Stimulated activated memory B cell treated with anti-CD40 and anti-IgM and Interleukin-4, amounts not matched to agents 10 μg/mL and 1 μg/mL and 100 μg/mL, for 72 hours (primary cell): ENCODE measurements around the gene KRTAP24-1.

Experiments
- ATAC-seq: fragments of 150-1000 bp; cut with Tn5 transposase; 2 replicates; pipeline ENCODE4 v1.10.0; 2021
- H3K27ac Mint-ChIP-seq: one replicate; pipeline ENCODE4 v1.8.0; 2022; ENCODE audit warnings: mild to moderate bottlenecking, mixed read lengths
- H3K27me3 Mint-ChIP-seq: one replicate; pipeline ENCODE4 v1.8.0; 2022; ENCODE audit warnings: mixed read lengths
- H3K36me3 Mint-ChIP-seq: one replicate; pipeline ENCODE4 v1.8.0; 2022; ENCODE audit warnings: mixed read lengths
- H3K4me1 Mint-ChIP-seq: one replicate; pipeline ENCODE4 v1.8.0; 2022; ENCODE audit warnings: mixed read lengths
- H3K4me3 Mint-ChIP-seq: one replicate; pipeline ENCODE4 v1.8.0; 2022; ENCODE audit warnings: mild to moderate bottlenecking, moderate library complexity, mixed read lengths
- H3K9me3 Mint-ChIP-seq: one replicate; pipeline ENCODE4 v1.8.0; 2022; ENCODE audit warnings: mixed read lengths

KRTAP24-1 gene

DNA sequence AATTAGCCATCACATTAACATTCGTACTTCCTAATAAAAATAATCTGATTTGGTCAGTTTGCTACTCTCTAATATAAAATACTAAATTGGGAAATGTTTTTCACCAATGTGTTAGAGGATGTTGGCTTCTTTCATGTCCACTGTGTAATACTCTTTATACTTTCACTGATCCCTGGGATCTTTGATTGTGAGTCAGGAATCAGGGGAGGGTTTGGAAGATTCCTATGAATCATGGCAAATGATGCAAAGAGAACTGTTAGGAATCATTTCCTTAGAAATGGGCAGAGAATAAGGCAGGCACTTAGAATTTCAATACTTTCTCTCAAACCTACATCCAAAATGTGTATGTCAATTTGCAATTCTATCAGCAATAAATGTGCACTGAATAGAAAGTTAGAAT lies 31.0 kb downstream of the KRTAP24-1 start:
- H3K36me3 Mint-ChIP-seq: no peaks in the 10 kb centered on the region
- peaks cover 3% of the 10 kb centered on the region for H3K9me3 Mint-ChIP-seq
- ATAC-seq: no peak
- no peak overlapping the region for H3K27ac Mint-ChIP-seq
- H3K4me1 Mint-ChIP-seq: no peaks in the 10 kb centered on the region
- no peak overlapping the region for H3K4me3 Mint-ChIP-seq
- no peaks in the 10 kb centered on the region for H3K27me3 Mint-ChIP-seq

DNA sequence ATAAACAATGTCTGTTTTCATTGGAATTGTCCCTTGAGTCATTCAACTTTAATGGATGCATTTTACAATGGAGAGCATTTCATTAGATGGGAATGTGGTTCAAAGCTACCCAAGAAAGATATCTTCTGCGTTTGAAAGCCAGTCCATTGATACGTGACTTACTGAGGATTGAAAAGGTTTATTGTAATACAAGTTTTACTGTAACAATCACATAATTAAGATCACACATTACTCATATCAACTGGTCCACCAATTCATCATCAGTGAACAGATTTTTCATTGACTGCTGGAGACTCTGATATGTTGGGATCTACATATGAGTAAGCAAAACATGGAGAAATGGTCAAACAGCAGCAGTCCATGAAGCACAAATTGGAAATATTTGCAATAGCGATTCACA lies 32.8 kb downstream of the KRTAP24-1 start:
- no peaks in the 10 kb centered on the region for H3K36me3 Mint-ChIP-seq
- H3K9me3 Mint-ChIP-seq: peaks cover 3% of the 10 kb centered on the region
- ATAC-seq: no peak
- no peak overlapping the region for H3K4me3 Mint-ChIP-seq
- no peak overlapping the region for H3K27ac Mint-ChIP-seq
- H3K27me3 Mint-ChIP-seq: no peaks in the 10 kb centered on the region
- no peaks in the 10 kb centered on the region for H3K4me1 Mint-ChIP-seq

DNA sequence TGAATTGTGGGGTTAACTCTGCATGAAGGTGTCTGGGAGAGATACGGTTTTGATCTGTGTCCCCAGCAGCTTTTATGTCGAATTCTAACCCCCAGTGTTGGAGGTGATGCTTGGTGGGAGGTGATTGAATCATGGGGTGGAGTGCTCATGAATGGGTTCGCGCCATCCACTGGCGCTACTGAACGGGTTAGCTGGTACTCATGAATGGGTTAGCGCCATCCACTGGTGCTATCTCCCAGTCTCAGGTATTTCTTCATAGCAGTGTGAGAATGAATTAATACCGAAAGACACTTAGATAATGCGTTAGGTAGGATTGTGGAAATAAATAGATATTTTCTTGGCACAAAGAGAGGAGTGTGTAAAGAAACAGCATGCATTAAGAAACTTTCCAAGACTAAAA lies 33.9 kb downstream of the KRTAP24-1 start:
- no peak for ATAC-seq
- H3K9me3 Mint-ChIP-seq: peaks cover 3% of the 10 kb centered on the region
- H3K27me3 Mint-ChIP-seq: no peaks in the 10 kb centered on the region
- H3K4me1 Mint-ChIP-seq: no peaks in the 10 kb centered on the region
- H3K27ac Mint-ChIP-seq: no peak overlapping the region
- H3K4me3 Mint-ChIP-seq: no peak overlapping the region
- H3K36me3 Mint-ChIP-seq: no peaks in the 10 kb centered on the region

DNA sequence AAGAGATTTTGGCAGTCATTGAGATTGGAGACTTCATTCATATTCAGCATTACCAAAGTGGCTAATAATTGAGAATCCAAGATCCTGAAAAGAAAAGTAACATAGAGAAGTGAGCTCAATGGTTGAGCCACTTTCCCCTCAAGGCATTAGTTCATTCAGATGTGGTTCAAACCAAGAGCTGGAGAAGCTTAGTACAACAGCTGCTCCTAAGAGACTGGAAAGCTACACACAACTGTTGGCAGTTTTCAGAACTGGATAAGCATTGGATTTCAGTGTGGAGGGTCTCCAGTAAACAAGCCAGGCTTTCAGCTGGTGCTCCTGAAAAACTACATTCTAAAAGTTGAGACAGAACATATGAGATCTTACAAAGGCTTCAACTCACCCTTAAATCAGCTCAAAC lies 37.7 kb downstream of the KRTAP24-1 start:
- Mint-ChIP-seq H3K4me3 (no peak overlapping the region), H3K27me3 (no peaks in the 10 kb centered on the region), H3K9me3 (peaks cover 1% of the 10 kb centered on the region), H3K4me1 (no peaks in the 10 kb centered on the region), H3K36me3 (no peaks in the 10 kb centered on the region), H3K27ac (no peak overlapping the region)
- ATAC-seq: no peak

DNA sequence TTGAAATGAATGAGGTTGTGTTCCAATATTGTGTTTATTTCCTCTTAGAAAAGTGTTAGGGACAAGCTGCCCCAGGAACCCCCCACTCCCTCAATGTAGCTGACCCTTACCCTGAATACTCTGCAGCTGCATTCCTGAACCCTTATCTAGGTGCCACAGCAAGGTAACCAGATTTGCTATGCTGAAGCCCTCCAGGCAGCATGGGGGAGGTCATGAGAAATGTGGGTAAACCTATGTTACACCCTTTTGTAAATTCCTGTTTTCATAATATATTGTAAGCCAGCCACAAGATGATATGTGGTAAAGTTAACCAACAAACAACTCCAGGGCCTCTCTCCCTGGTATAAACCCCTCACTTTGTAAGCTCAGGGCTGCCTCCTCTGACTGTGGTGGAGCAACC lies 39.1 kb downstream of the KRTAP24-1 start:
- H3K4me3 Mint-ChIP-seq: no peak overlapping the region
- ATAC-seq: no peak
- no peaks in the 10 kb centered on the region for H3K36me3 Mint-ChIP-seq
- H3K4me1 Mint-ChIP-seq: no peaks in the 10 kb centered on the region
- H3K9me3 Mint-ChIP-seq: no peaks in the 10 kb centered on the region
- H3K27ac Mint-ChIP-seq: no peak overlapping the region
- no peaks in the 10 kb centered on the region for H3K27me3 Mint-ChIP-seq

DNA sequence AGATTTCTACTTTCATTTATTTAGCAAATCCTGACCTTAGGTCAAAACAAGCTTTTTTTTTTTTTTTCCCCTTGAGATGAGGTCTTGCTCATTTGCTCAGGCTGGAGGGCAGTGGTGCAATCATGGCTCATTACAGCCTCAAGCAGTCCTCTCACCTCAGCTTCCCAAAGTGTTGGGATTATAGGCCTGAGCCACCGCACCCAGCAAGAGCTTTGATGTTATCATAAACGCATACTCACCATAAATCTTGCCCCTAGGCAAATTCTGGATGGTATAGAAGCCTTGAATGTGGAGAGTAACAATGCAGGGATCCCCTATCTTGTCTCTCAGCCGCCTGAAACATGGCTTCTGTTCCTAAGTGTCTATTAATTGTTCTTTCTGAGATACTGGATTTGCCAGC lies 42.1 kb downstream of the KRTAP24-1 start:
- no peaks in the 10 kb centered on the region for H3K9me3 Mint-ChIP-seq
- H3K4me3 Mint-ChIP-seq: no peak overlapping the region
- no peaks in the 10 kb centered on the region for H3K4me1 Mint-ChIP-seq
- H3K36me3 Mint-ChIP-seq: no peaks in the 10 kb centered on the region
- no peaks in the 10 kb centered on the region for H3K27me3 Mint-ChIP-seq
- peak; percentile 27 for ATAC-seq
- H3K27ac Mint-ChIP-seq: no peak overlapping the region

DNA sequence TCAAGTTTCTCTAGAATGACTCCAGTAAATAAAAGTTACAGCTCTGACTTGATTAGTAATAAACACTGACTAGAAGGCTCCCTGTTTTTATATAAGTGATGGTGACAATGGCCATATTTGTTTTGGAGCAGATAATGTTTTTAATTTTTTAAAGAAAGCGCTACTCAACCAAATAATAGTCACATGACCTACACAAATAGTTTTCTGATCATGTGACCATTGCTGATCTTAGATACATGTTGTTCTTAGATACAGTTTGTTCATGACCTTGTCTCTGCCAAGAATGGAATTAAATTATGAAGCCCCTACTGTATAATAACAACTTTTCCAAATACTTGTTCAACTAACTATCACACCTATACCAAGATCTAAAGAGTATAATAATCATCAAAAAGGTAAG lies 44.6 kb downstream of the KRTAP24-1 start:
- ATAC-seq: no peak
- H3K4me3 Mint-ChIP-seq: no peak overlapping the region
- no peaks in the 10 kb centered on the region for H3K36me3 Mint-ChIP-seq
- no peak overlapping the region for H3K27ac Mint-ChIP-seq
- H3K27me3 Mint-ChIP-seq: no peaks in the 10 kb centered on the region
- H3K4me1 Mint-ChIP-seq: no peaks in the 10 kb centered on the region
- H3K9me3 Mint-ChIP-seq: no peaks in the 10 kb centered on the region

DNA sequence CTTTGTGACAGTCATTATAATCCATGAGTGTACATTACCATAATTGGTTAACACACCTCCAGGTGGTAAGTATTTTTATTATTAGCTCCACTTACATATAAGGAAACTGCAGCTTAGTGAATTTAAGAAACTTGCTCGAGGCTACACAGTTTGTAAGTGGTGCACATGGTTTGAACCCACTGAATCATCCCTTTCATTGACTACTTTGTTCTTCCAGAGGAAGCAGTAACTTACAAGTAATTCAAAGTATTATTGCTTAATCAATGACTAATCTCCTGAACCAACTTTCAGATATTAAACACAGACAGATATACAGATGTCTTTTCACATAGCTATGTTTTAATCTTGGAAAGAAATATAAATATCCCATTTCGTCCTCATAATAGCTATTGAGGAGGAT lies 48.1 kb downstream of the KRTAP24-1 start:
- Mint-ChIP-seq H3K4me1 (no peaks in the 10 kb centered on the region), H3K27me3 (no peaks in the 10 kb centered on the region), H3K36me3 (no peaks in the 10 kb centered on the region), H3K27ac (no peak overlapping the region), H3K9me3 (no peaks in the 10 kb centered on the region), H3K4me3 (no peak overlapping the region)
- ATAC-seq: no peak

DNA sequence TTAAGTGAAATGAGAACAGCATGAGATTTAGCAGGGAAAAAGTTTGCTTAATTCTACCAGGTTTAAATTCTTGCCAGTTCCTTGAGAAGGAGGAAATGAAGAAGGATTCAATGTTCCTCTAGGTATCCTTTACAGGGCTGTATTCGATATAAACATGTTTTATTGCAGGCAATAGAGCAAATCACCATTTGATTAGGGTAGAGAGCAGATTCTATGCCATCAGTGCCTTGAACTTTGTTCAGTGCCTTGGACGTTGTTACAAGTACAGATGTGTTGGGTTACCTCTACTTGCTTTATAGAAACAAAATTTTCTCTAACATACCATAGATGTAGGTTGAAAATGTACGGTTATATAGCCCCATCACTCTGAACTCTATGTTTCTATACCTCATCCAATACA lies 48.7 kb downstream of the KRTAP24-1 start:
- no peak for ATAC-seq
- Mint-ChIP-seq H3K9me3 (no peaks in the 10 kb centered on the region), H3K27me3 (no peaks in the 10 kb centered on the region), H3K4me1 (no peaks in the 10 kb centered on the region), H3K36me3 (no peaks in the 10 kb centered on the region), H3K4me3 (no peak overlapping the region), H3K27ac (no peak overlapping the region)

DNA sequence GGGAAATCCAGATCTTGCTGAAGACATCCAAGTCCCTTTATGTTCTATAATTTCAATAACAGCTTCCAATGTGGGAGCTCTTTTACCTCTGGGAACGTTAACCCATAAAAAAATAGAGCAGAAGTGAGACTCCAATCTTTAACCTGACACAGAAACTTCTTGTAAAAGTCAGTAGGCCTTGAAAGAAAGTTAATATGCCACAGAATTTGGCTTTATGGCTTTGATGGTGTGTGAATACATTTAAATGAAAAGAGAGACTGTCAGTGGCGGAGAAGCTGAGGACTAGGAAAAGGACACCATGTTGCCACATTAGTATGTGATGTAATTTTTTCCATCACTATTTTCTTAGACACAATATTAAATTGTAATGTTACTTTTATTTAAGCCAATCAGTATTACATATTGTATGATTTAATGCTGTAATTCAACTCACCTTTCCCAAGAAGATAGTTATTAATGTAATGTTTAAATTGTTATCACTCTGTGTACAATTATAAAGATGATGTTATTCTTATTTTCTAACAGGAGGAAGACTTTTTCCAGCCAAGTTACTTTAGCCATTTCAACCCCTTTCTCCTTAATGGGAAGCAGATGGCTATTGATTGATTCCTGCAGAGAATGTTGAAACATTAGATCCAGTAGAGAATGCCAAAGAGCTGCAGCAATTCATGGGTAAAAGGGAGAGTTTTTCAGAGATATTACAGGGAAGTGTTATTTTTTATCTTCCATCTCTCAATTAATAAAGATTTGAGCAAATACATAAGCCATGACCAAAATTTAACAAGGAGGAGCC lies 49.3 kb downstream of the KRTAP24-1 start:
- H3K4me1 Mint-ChIP-seq: no peaks in the 10 kb centered on the region
- ATAC-seq: no peak
- no peaks in the 10 kb centered on the region for H3K27me3 Mint-ChIP-seq
- no peak overlapping the region for H3K4me3 Mint-ChIP-seq
- no peak overlapping the region for H3K27ac Mint-ChIP-seq
- no peaks in the 10 kb centered on the region for H3K36me3 Mint-ChIP-seq
- H3K9me3 Mint-ChIP-seq: no peaks in the 10 kb centered on the region

DNA sequence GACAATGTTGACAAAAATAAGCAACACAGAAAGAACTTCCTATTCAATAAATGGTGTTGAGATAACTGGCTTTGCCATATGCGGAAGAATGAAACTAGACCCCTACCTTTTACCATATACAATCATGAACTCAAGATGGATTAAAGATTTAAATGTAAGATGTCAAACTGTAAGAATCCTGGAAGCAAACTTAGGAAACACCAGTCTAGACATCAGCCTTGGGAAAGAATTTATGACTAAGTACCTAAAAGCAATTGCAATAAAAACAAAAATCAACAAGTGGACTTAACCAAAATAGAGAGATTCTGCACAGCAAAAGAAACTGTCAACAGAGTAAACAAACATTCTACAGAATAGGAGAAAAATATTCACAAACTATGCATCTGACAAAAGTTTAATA lies 50.7 kb downstream of the KRTAP24-1 start:
- no peak for ATAC-seq

More for the DNA sequence above, 50.7 kb downstream of the KRTAP24-1 start:
- H3K9me3 Mint-ChIP-seq: no peaks in the 10 kb centered on the region
- no peaks in the 10 kb centered on the region for H3K36me3 Mint-ChIP-seq
- no peak overlapping the region for H3K27ac Mint-ChIP-seq
- no peak overlapping the region for H3K4me3 Mint-ChIP-seq
- H3K27me3 Mint-ChIP-seq: no peaks in the 10 kb centered on the region
- H3K4me1 Mint-ChIP-seq: no peaks in the 10 kb centered on the region
